Measurements from ENCODE around the gene KIF1A.

GRCh38 chr2:240727439-240727838 is 92.6 kb downstream of the KIF1A start:
- TF ChIP-seq, protein P1, sequence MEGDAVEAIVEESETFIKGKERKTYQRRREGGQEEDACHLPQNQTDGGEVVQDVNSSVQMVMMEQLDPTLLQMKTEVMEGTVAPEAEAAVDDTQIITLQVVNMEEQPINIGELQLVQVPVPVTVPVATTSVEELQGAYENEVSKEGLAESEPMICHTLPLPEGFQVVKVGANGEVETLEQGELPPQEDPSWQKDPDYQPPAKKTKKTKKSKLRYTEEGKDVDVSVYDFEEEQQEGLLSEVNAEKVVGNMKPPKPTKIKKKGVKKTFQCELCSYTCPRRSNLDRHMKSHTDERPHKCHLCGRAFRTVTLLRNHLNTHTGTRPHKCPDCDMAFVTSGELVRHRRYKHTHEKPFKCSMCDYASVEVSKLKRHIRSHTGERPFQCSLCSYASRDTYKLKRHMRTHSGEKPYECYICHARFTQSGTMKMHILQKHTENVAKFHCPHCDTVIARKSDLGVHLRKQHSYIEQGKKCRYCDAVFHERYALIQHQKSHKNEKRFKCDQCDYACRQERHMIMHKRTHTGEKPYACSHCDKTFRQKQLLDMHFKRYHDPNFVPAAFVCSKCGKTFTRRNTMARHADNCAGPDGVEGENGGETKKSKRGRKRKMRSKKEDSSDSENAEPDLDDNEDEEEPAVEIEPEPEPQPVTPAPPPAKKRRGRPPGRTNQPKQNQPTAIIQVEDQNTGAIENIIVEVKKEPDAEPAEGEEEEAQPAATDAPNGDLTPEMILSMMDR (IDR thresholded peaks at IDR 0.05) = no peak
- TF ChIP-seq EP300 (IDR thresholded peaks at IDR 0.05) = no peak
